Right atrium auricular region (tissue), 2 donors: Measurements from ENCODE around the gene ZNF365. TPM values are rescaled to one million over a fixed set of nuclear protein-coding genes. Genes with fewer than 3 reads are reported as not detected.
"Not testable (repeated sequence)": the region's sequence is repeated elsewhere in the genome, so short reads cannot be mapped to it uniquely, and the experiment has no call there.

ENCODE experiments used
- DNase-seq: peaks from one replicate; pipeline ENCODE4 v3.0.0-alpha.2; 2019; ENCODE audit warnings: low spot score
- H3K27ac ChIP-seq, 2 donors: fragments of 200-600 bp; sonication (generic); 1 replicate in 1 of 2; 2 replicates in 1 of 2; pipeline ENCODE4 v1.5.1; 2016 to 2019
- H3K27me3 ChIP-seq, 2 donors: fragments of 200-600 bp; sonication (generic); one replicate each; pipeline versions ENCODE4 v1.5.1 to v1.6.0; 2017 to 2019
- H3K36me3 ChIP-seq: fragments of 200-600 bp; sonication (generic); one replicate; pipeline ENCODE4 v1.5.1; 2016
- H3K4me1 ChIP-seq, 2 donors: fragments of 200-600 bp; sonication (generic); one replicate each; pipeline versions ENCODE4 v1.5.1 to v1.6.0; 2017 to 2019
- H3K4me3 ChIP-seq, 2 donors: fragments of 200-600 bp; sonication (generic); 1 replicate in 1 of 2; 2 replicates in 1 of 2; pipeline ENCODE4 v1.5.1; 2017 to 2019; ENCODE audit warnings: mild to moderate bottlenecking in 1 of 2, moderate library complexity in 1 of 2
- H3K9me3 ChIP-seq, 2 donors: fragments of 200-600 bp; sonication (generic); one replicate each; pipeline ENCODE4 v1.5.1; 2019
- total RNA-seq, 2 donors: library from RNA; depleted of rRNA; stranded (reverse); fragments of >200 nt; gene quantifications; one replicate each; pipeline ENCODE4 v1.1.0, GENCODE V29; 2016
- TF ChIP-seq, protein P1 (sequence below), 2 donors: fragments of 200-600 bp; sonication (generic); IDR thresholded peaks; one replicate each; pipeline ENCODE4 v1.5.1; 2019; ENCODE audit warnings: antibody characterized with exemption in 2 of 2

ZNF365 gene
- total RNA-seq, 2 donors from 2014 or later, result 1.1 to 3.6 TPM

- Histone ChIP-seq H3K27me3 (no peaks in the 10 kb centered on the region), H3K27ac (no peak overlapping the region), H3K4me3 (no peak overlapping the region), H3K4me1 (no peaks in the 10 kb centered on the region), H3K36me3 (no peaks in the 10 kb centered on the region), H3K9me3 (peaks cover 0 to 44% of the 10 kb centered on the region in 2 donors)
- TF ChIP-seq, protein P1, sequence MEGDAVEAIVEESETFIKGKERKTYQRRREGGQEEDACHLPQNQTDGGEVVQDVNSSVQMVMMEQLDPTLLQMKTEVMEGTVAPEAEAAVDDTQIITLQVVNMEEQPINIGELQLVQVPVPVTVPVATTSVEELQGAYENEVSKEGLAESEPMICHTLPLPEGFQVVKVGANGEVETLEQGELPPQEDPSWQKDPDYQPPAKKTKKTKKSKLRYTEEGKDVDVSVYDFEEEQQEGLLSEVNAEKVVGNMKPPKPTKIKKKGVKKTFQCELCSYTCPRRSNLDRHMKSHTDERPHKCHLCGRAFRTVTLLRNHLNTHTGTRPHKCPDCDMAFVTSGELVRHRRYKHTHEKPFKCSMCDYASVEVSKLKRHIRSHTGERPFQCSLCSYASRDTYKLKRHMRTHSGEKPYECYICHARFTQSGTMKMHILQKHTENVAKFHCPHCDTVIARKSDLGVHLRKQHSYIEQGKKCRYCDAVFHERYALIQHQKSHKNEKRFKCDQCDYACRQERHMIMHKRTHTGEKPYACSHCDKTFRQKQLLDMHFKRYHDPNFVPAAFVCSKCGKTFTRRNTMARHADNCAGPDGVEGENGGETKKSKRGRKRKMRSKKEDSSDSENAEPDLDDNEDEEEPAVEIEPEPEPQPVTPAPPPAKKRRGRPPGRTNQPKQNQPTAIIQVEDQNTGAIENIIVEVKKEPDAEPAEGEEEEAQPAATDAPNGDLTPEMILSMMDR (IDR thresholded peaks at IDR 0.05), result no peak
- no peak for DNase-seq
These were observed 31.2 kb upstream of the ZNF365 start for GRCh38 chr10:62343000-62343399.

DNA sequence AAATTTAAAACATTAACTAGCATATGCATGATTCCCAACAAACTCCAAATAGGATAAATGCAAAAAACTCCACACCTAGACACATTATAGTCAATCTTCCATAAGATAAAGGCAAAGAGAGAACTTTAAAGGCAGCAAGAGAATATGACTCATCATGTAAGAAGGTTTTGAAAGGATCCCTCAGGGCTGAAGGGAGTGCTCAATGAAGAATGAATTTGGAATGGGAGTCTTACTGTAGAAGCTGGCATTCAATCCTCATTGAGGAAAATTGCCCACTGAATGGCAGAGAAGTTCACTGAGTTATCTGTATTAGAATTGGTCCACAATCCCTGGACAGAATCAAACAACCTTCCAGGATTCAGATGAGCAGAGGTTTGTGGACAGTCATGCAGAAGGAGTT is 26.1 kb upstream of the ZNF365 start:
- no peak overlapping the region for H3K27ac ChIP-seq
- H3K9me3 ChIP-seq, result peaks cover 0 to 27% of the 10 kb centered on the region in 2 donors
- TF ChIP-seq, protein P1 (IDR thresholded peaks at IDR 0.05), result no peak
- H3K27me3 ChIP-seq, result no peaks in the 10 kb centered on the region
- no peak for DNase-seq
- H3K4me1 ChIP-seq, result no peaks in the 10 kb centered on the region
- H3K36me3 ChIP-seq, result no peaks in the 10 kb centered on the region
- no peak overlapping the region for H3K4me3 ChIP-seq

DNA sequence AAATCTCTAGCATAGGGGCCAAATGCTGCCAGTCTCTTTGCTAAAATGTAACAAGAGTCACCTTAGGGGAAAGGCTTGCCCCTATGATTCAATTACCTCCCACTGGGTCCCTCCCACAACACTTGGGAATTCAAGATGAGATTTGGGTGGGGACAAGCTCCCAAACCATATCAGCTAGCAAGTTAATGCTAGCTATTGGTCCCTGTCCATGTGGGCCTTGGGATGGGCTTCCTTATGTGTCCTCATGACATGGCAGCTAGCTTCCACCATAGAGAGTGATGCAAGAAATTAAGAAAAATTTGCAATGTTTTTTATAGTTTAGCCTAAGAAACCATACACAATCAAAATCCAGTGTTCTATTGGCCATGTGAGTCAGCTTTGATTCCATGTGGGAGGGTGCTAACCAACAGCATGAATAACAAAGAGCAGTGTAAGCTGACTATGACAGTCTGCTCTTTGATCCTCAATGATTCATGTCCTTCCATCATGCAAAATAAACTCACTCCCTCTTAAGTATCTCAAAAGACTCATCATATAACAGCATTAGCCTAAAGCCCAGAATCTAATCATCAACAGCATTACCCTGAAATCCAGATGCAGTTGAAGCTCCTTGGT is 21.7 kb upstream of the ZNF365 start:
- TF ChIP-seq, protein P1 (IDR thresholded peaks at IDR 0.05), result no peak
- no peak for DNase-seq
- Histone ChIP-seq H3K4me3 (no peak overlapping the region), H3K4me1 (no peaks in the 10 kb centered on the region), H3K36me3 (no peaks in the 10 kb centered on the region), H3K27me3 (no peaks in the 10 kb centered on the region), H3K9me3 (peaks cover 0 to 11% of the 10 kb centered on the region in 2 donors), H3K27ac (no peak overlapping the region)

DNA sequence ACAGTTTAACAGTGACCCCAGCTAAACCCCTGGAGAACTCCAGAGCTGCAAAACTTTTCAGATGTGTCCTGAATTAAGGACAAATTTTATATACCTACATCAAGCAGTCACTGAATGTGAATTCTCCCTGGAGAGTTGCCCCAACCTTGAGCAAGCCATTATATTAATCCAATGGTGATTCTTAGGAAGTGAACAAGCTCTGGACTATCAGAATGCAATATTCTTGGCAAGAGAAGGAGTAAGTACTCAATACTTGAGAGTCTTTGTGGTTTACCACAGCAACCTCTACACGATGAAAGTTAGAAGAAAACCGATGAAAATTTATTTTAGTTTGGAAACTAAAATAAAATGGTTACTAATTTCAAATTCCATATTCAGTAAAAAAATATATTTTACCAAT is 19.3 kb upstream of the ZNF365 start:
- TF ChIP-seq, protein P1 (IDR thresholded peaks at IDR 0.05), result no peak
- H3K9me3 ChIP-seq, result no peaks in the 10 kb centered on the region
- H3K27ac ChIP-seq, result no peak overlapping the region
- no peaks in the 10 kb centered on the region for H3K27me3 ChIP-seq
- DNase-seq, result no peak
- H3K4me3 ChIP-seq, result no peak overlapping the region
- H3K4me1 ChIP-seq, result no peaks in the 10 kb centered on the region
- no peaks in the 10 kb centered on the region for H3K36me3 ChIP-seq

GRCh38 chr10:62356447-62356846 is 17.7 kb upstream of the ZNF365 start:
- Histone ChIP-seq H3K27ac (no peak overlapping the region), H3K27me3 (no peaks in the 10 kb centered on the region), H3K36me3 (no peaks in the 10 kb centered on the region), H3K9me3 (no peaks in the 10 kb centered on the region), H3K4me1 (no peaks in the 10 kb centered on the region), H3K4me3 (no peak overlapping the region)
- DNase-seq, result no peak
- TF ChIP-seq, protein P1 (IDR thresholded peaks at IDR 0.05), result no peak

GRCh38 chr10:62358151-62358550 is 16.0 kb upstream of the ZNF365 start:
- not testable (repeated sequence) for H3K4me3 ChIP-seq, DNase-seq, H3K27ac ChIP-seq

More at GRCh38 chr10:62358151-62358550, 16.0 kb upstream of the ZNF365 start:
- not testable (repeated sequence) for H3K36me3 ChIP-seq, H3K9me3 ChIP-seq, H3K27me3 ChIP-seq, H3K4me1 ChIP-seq
